Tibial nerve (tissue), 4 donors: ENCODE data around the gene MRPL3.

ENCODE experiments used
- CTCF ChIP-seq, 5 experiments: fragments of 200-600 bp in 3 of 5; fragments of 450-650 bp in 2 of 5; sonication (generic) in 3 of 5; IDR thresholded peaks; one replicate each; pipeline ENCODE4 v1.5.1; 2016 to 2019; ENCODE audit warnings: antibody characterized with exemption in 5 of 5, mild to moderate bottlenecking in 3 of 5, moderate library complexity in 2 of 5
- EP300 ChIP-seq, 2 donors: sonication (generic); formaldehyde crosslinking; IDR thresholded peaks; one replicate each; pipeline ENCODE4 v1.6.1; 2017; ENCODE audit warnings: antibody characterized with exemption in 2 of 2, mild to moderate bottlenecking in 1 of 2
- POLR2A ChIP-seq, 2 donors: fragments of 450-650 bp; IDR thresholded peaks; one replicate each; pipeline ENCODE4 v1.6.1; 2017; ENCODE audit warnings: antibody characterized with exemption in 2 of 2, mild to moderate bottlenecking in 2 of 2, moderate library complexity in 2 of 2

GRCh38 chr3:131447349-131447748 is 55.4 kb downstream of the MRPL3 start:
- TF ChIP-seq CTCF (IDR thresholded peaks at IDR 0.05) (no peak), POLR2A (IDR thresholded peaks at IDR 0.05) (no peak), EP300 (IDR thresholded peaks at IDR 0.05) (no peak)
